PC-9 (cell line): Measurements from ENCODE around the gene PRKRA. TPM values are rescaled to one million over a fixed set of nuclear protein-coding genes. Genes with fewer than 3 reads are reported as not detected.
A peak's percentile ranks its signal among the peaks of the same experiment; 100 is the strongest.

Experiments used
- BruUV-seq: library from RNA; stranded (reverse); fragments of 400-500 nt; replicated peaks from 2 replicates; lab custom pipeline; 2021; lab: Mats Ljungman, UMichigan
- CTCF ChIA-PET: fragments of 300-600 bp; sonication (Branson Sonifier 250); formaldehyde crosslinking; loops from one replicate; lab custom pipeline; 2022; ENCODE audit warnings: antibody characterized with exemption; lab: Charles Lee
- POLR2A ChIA-PET: fragments of 300-600 bp; sonication (Branson Sonifier 250); formaldehyde crosslinking; loops from one replicate; lab custom pipeline; 2022; ENCODE audit warnings: antibody characterized with exemption; ENCODE audit not compliant: unreplicated experiment; lab: Charles Lee
- DNase-seq, 2 experiments: peaks; one replicate each; pipeline versions ENCODE4 v3.0.0 to v3.0.0-alpha.2; 2015 to 2022; ENCODE audit warnings: mixed read lengths in 1 of 2
- H2AFZ ChIP-seq: fragments of 200-600 bp; sonication (generic); 2 replicates; pipeline ENCODE4 v1.8.1; 2017; ENCODE audit warnings: antibody characterized with exemption
- H3F3A ChIP-seq: fragments of 200-600 bp; sonication (generic); 2 replicates; pipeline ENCODE4 v1.8.1; 2017; ENCODE audit warnings: antibody characterized with exemption, mild to moderate bottlenecking, low read depth; ENCODE audit not compliant: insufficient read depth
- H3K27ac ChIP-seq: fragments of 200-600 bp; sonication (generic); 2 replicates; pipeline ENCODE4 v1.6.1; 2016; ENCODE audit warnings: mixed run types
- H3K27me3 ChIP-seq: fragments of 200-600 bp; sonication (generic); 2 replicates; pipeline ENCODE4 v1.6.1; 2016; ENCODE audit warnings: low read depth, mixed run types; ENCODE audit not compliant: insufficient read depth
- H3K36me3 ChIP-seq: fragments of 200-600 bp; sonication (generic); 2 replicates; pipeline ENCODE4 v1.6.1; 2016; ENCODE audit warnings: low read depth, mixed run types
- H3K4me1 ChIP-seq: fragments of 200-600 bp; sonication (generic); replicated peaks from 2 replicates; pipeline ENCODE4 v1.6.1; 2016; ENCODE audit warnings: mixed run types; ENCODE audit not compliant: insufficient read depth
- H3K4me2 ChIP-seq: fragments of 200-600 bp; sonication (generic); 2 replicates; pipeline ENCODE4 v1.6.1; 2017; ENCODE audit warnings: mixed run types
- H3K4me3 ChIP-seq: fragments of 200-600 bp; sonication (generic); 2 replicates; pipeline ENCODE4 v1.6.1; 2016; ENCODE audit warnings: mixed run types
- H3K79me2 ChIP-seq: fragments of 200-600 bp; sonication (generic); 2 replicates; pipeline ENCODE4 v1.6.1; 2017; ENCODE audit warnings: low read depth, mixed run types
- H3K9me2 ChIP-seq: fragments of 200-600 bp; sonication (generic); 2 replicates; pipeline ENCODE4 v1.8.1; 2017; ENCODE audit warnings: mild to moderate bottlenecking; ENCODE audit not compliant: insufficient read depth
- H3K9me3 ChIP-seq: fragments of 200-600 bp; sonication (generic); 2 replicates; pipeline ENCODE4 v1.8.1; 2016; ENCODE audit warnings: low read depth; ENCODE audit not compliant: insufficient read depth
- H4K20me1 ChIP-seq: fragments of 200-600 bp; sonication (generic); 2 replicates; pipeline ENCODE4 v1.8.1; 2017; ENCODE audit not compliant: insufficient read depth
- CTCF ChIP-seq: fragments of 200-600 bp; sonication (generic); conservative IDR thresholded peaks from 2 replicates; pipeline ENCODE4 v1.6.1; 2017; ENCODE audit warnings: mixed run types, antibody characterized with exemption, mild to moderate bottlenecking, moderate library complexity
- EZH2 ChIP-seq: fragments of 200-600 bp; sonication (generic); IDR thresholded peaks from 2 replicates; pipeline ENCODE4 v1.8.0; 2017; ENCODE audit warnings: antibody characterized with exemption, low read depth
- intact Hi-C: fragments of 100-400 bp; cut with micrococcal nuclease; formaldehyde crosslinking; loops from one replicate; pipeline ENCODE4 v1.10.0; 2022; ENCODE audit not compliant: unreplicated experiment
- total RNA-seq: library from RNA; stranded (reverse); gene quantifications from 2 replicates; pipeline ENCODE4 v1.2.3, GENCODE V29; 2021

The PRKRA gene
- total RNA-seq, 1 experiment from 2014 or later = 93.3 TPM

DNA sequence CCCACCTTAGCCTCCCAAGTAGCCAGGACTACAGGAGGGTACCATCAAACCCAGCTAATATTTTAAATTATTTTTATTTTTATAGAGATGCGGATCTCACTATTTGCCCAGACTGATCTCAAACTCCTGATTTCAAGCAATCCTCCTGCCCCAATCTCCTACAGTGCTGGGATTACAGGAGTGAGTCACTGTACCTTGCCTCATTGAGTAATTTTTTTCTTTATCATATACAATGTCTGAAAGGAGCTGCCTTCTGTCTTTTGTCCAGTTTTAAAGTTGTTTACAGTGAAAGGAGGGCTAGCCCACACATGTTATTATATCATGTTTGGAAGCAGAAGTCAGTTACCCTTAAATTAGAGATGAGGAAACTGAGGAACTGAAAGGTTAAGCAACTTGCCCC, 32.5 kb downstream of the PRKRA start:
- BruUV-seq = no TSS peak
- Histone ChIP-seq H4K20me1 (no peaks in the 10 kb centered on the region), H2AFZ (no peak overlapping the region), H3F3A (peaks cover 6% of the 10 kb centered on the region), H3K4me1 (peaks cover 12% of the 10 kb centered on the region), H3K9me2 (no peaks in the 10 kb centered on the region), H3K4me3 (no peak overlapping the region), H3K27ac (no peak overlapping the region), H3K79me2 (no peaks in the 10 kb centered on the region), H3K9me3 (no peaks in the 10 kb centered on the region), H3K4me2 (no peak overlapping the region), H3K36me3 (no peaks in the 10 kb centered on the region), H3K27me3 (no peaks in the 10 kb centered on the region)
- CTCF ChIA-PET = interaction anchor here (0.6 to 2.1 kb wide), 7 partner anchors 62 to 644 kb away, joined by 3 to 6 read pairs (median 4); partner anchors contain the start of gene PLEKHA3
- peak in 1 of 2 experiments; percentile 40 for DNase-seq
- intact Hi-C loops = loop anchor here (2.0 to 10.0 kb wide), 3 partner anchors 512 to 1084 kb away; no protein-coding TSS in a partner anchor
- TF ChIP-seq EZH2 = no peak
- TF ChIP-seq CTCF = no peak
- POLR2A ChIA-PET = no interaction called here

GRCh38 chr2:178417916-178418315, 33.1 kb downstream of the PRKRA start:
- TF ChIP-seq CTCF (no peak), EZH2 (no peak)
- Histone ChIP-seq H3F3A (peaks cover 6% of the 10 kb centered on the region), H3K27ac (no peak overlapping the region), H3K9me2 (no peaks in the 10 kb centered on the region), H3K36me3 (no peaks in the 10 kb centered on the region), H2AFZ (no peak overlapping the region), H3K4me3 (no peak overlapping the region), H3K4me2 (no peak overlapping the region), H3K27me3 (no peaks in the 10 kb centered on the region), H3K9me3 (no peaks in the 10 kb centered on the region), H4K20me1 (no peaks in the 10 kb centered on the region), H3K79me2 (no peaks in the 10 kb centered on the region), H3K4me1 (peaks cover 15% of the 10 kb centered on the region)
- CTCF ChIA-PET = interaction anchor here (0.6 to 2.1 kb wide), 5 partner anchors 98 to 644 kb away, joined by 3 to 6 read pairs (median 5); no protein-coding TSS in a partner anchor
- BruUV-seq = no TSS peak
- DNase-seq = no peak
- intact Hi-C loops = loop anchor here (2.0 to 10.0 kb wide), 3 partner anchors 511 to 1083 kb away; no protein-coding TSS in a partner anchor
- POLR2A ChIA-PET = no interaction called here

- DNase-seq = no peak
- Histone ChIP-seq H3K4me2 (no peak overlapping the region), H3K4me1 (peaks cover 18% of the 10 kb centered on the region), H3K36me3 (no peaks in the 10 kb centered on the region), H3K79me2 (no peaks in the 10 kb centered on the region), H3F3A (peaks cover 6% of the 10 kb centered on the region), H3K27ac (no peak overlapping the region), H2AFZ (no peak overlapping the region), H3K4me3 (no peak overlapping the region), H3K27me3 (no peaks in the 10 kb centered on the region), H3K9me2 (no peaks in the 10 kb centered on the region), H4K20me1 (no peaks in the 10 kb centered on the region), H3K9me3 (no peaks in the 10 kb centered on the region)
- intact Hi-C loops = loop anchor here (2.0 to 10.0 kb wide), 4 partner anchors 19 to 1081 kb away; no protein-coding TSS in a partner anchor
- ChIA-PET POLR2A (no interaction called here), CTCF (interaction anchor here (0.6 kb wide), 1 partner anchor 282 kb away, joined by 3 read pairs; no protein-coding TSS in a partner anchor)
- TF ChIP-seq EZH2 (no peak), CTCF (no peak)
- BruUV-seq = no TSS peak
These were observed 35.0 kb downstream of the PRKRA start for GRCh38 chr2:178415979-178416378.
